Stimulated activated CD4-positive, alpha-beta T cell treated with anti-CD3 and anti-CD28 coated beads, Interleukin-15, amount 100 ng/mL, for 1 hour (primary cell): ENCODE results near the gene LRRC61.
"Not testable (repeated sequence)": the region's sequence is repeated elsewhere in the genome, so short reads cannot be mapped to it uniquely, and the experiment has no call there.

Source experiments
- DNase-seq, 2 donors: peaks; one replicate each; pipeline ENCODE4 v3.0.0-alpha.2; 2020; ENCODE audit warnings: low read depth in 1 of 2, low spot score in 1 of 2

Gene LRRC61, protein sequence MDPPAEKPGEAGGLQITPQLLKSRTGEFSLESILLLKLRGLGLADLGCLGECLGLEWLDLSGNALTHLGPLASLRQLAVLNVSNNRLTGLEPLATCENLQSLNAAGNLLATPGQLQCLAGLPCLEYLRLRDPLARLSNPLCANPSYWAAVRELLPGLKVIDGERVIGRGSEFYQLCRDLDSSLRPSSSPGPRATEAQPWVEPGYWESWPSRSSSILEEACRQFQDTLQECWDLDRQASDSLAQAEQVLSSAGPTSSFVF

DNA sequence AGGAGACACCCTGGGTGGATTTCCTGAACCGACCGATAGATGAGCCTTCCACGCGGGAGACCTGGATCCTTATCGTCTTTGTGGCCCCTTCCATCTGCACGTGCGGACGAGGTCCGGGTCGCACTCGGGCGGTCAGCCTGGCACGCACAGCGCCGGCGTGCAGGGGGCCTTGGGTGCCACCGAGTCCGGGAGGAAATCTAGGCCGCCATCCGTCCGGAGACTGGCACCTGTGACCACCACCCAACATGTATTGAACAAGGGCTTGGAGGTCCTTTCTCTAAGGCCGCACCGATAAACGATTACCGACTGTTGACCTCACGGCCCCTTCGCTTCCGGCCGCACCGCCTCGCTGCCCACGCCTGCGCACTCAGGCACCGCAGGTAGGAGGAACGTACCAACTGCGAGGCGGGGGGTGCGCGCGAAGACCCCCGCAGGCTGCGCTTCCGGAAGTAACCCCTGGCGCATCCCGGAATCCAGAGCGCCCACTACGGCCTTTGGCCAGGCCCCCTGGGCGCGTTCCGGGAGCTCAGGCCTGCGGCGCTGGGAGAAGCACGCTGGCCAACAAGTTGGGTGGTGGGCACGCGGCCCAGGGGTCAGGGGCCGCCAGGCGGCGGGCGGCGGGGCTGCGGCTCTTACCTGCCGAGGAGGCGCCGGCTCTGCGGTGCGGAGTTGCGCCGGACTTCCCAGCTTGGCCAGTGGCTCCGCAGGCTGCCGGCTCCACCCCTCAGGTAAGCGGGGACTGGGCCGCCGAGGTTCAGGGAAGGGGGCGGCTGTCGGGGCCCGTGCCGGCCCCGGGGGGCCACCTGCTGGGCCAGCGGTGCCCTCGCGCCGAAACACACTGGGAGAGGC lies at the start of gene LRRC61, which contains the start of gene ACTR3C:
LRRC61 (plus strand) TSS at position 523 of the 849 bp plus-strand sequence. CDS start 13,507 bp downstream, outside the sequence.
ACTR3C (minus strand) TSS at position 713 of the 849 bp plus-strand sequence. CDS start 28,249 bp downstream, outside the sequence.
- peak; percentile 21 to 43 for DNase-seq

DNA sequence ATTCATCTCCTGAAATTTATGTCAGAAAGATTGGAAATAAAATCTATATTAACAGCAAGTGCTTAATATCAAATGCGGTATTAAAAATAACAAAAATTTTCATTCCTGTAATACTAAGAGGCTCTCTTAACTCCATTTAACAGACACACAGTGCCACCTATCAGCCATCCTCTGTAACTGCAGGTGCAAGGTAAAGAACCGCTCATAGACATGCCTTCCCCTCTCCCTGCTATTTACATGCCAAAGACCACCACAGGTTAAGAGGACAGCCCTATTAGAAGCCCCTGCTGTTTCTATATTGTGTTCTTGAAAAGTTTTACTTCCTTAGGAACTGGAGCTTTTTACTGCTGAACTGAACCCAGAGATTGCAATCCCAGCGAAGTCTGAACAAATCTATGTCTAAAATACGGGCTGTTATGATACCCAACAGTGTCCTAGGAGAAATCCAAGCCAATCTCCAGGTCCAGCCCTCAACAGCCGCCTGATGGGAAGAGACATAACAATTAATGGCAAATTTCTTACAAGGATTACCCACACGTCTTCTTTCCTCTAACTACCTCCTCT lies 46.9 kb upstream of the LRRC61 start:
- not testable (repeated sequence) for DNase-seq

DNA sequence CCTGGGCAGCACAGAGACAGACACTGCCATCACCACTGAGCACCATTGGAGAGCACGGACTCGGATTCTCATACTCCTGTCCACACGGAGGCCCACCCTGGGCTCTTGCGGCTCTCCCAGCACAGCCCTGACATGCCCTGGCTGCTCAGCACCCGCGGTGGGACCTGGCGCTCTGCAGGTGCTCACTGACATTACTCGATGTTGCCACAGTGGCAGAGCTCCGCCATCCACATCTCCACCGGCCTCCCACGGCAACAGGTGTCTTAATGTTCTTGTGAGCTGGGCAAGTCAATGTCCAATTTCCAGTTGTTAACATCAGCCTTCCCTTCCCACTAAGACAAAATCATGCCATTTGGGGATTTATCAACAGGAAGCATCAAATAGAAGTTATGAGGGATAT lies 44.8 kb upstream of the LRRC61 start:
- DNase-seq = not testable (repeated sequence)

DNA sequence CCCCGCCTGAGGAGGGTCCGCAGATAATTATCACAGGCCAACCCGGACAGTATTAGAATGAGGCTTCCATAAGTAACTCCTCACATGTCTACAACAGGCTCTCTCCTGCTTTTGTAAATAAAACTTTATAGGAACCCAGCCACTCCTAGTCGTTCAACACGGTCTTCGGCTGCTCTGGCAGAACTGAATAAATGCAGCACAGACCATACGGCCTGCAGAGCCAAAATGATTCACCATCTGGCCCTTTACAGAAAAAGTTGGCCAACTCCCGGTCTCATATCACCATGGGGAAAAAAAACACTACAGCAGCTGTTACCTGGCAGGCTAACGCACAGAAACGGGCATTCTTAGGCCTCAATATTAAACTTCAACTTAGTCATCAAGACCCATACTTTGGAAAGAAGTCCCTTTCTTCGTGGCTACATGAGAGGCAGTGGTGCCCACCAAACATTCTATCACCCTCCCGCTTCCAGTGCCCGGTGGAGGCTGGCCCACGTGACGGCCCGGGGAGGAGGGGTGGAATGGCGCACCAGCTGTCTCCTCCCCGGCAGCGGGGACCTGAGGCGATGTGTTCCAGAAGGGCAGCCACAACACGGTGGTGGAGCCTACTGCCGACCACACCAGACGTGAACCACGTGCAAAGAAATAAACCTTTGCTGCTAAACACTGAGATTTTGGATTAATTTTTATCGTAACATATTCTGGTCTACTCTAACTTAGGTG lies 41.3 kb upstream of the LRRC61 start:
- not testable (repeated sequence) for DNase-seq

DNA sequence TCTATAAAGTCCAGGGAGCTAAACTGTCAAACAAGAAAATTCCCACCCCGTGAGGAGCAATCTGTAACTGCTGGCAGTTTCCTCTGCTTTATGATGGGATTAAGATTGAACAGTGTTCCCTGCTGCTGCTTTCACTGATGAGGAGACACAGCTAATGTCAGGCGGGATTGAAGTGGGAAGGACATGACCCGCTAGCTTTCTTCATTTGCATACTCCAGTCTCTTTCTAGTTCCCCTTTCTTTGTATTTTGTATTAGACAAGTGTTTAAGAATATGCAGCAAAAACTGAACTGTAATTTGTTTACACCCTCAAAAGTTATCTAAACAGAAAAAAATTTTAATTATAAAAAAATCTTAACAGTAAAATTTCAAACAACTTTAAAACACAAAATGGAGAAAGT lies 40.0 kb upstream of the LRRC61 start:
- not testable (repeated sequence) for DNase-seq

DNA sequence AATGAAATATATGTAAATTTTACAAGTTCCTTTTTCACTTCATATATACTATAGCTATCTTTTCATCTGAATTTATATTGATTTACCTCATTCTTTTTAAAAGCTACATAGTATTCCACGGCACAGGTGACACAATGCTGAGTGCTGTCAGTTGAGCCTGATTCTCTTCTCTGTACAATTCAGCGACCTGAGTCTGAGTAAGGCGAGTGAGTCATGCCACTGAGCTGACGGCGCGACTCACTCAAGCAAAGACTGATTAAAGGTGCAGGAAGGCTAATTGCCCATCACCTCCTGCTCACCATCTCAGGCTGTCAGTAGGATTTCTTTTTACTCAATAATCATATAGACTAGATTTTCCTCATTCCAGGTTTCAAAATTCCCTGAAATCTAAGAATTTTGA lies 39.5 kb upstream of the LRRC61 start:
- not testable (repeated sequence) for DNase-seq

DNA sequence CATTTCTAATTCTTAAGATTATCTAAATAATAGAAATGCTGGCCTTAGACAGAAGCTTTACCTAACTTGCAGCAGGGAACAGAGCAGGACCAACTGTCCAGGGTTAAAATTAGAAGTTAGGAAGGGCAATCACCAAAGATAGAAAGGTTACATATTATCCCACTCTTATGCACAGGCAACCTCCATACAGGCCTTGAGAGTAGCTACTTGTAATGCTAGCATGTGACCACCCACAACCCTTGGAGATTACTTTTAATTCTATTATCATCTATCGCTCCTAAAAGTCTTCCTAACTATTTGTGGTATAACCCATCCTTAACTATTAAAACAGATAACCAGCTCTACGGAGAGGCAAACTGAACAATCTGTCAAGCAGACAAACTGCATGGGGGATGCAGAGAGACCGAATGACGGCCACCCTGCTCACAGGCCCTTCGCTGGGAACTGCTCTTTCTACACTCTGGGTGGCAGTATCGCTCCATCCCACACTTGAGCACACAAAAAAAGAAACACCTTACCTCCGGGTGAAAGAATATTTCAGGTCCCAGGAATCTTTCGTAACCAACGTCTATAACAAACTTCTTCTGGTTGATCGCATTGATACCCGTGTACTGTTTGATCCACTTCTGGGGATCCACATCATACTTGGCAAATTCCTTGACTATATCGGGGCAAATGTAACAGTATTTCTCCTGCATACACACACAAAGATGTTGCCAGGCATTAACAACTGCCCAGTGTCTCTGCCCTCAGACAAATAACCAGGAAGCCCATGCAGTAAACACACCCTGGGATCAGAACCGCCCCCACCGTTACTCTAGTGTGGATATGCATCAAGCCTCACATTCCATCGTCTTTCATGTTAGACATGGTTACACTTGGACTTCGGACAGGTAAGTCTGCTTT lies 37.1 kb upstream of the LRRC61 start:
- peak in 1 of 2 donors; percentile 1 for DNase-seq

DNA sequence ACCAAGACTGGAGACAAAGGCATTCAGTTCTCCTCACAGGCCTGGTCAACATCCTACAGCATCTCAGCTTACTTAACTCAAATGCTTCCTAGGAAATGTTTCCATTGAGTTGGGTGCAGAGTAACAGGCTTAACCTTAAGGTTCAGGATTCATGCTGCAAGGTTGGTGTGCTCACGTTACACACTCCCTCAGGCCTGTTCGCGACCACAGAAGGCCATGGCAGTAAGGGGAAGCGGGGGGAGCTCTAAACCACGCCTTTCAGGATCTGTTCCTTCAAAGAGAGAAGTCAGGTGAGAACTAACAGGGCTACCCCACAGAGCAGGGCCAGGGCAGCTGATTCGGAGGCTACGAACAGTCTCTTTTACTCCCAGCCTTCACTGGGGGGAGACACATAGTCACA lies 35.3 kb upstream of the LRRC61 start:
- DNase-seq = not testable (repeated sequence)

DNA sequence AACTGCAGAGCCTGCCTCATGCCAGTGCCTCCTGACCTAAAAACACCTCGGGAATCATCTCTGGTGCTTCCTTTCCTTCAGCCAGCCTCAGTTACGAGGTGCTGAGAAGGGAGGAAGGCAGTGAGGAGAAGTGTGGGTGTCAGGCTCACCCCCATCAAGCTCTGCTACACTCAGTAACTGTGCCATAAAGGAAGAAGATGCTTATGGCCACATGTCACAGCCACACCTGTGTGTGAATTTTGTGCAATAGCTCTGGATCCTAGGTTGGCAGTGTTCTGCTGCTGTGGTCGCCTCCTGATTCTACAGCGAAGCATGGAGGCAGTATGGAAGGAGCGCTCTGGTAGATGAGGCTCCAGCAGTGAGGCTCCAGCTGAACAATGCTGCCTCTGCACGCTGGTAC lies 34.3 kb upstream of the LRRC61 start:
- not testable (repeated sequence) for DNase-seq

DNA sequence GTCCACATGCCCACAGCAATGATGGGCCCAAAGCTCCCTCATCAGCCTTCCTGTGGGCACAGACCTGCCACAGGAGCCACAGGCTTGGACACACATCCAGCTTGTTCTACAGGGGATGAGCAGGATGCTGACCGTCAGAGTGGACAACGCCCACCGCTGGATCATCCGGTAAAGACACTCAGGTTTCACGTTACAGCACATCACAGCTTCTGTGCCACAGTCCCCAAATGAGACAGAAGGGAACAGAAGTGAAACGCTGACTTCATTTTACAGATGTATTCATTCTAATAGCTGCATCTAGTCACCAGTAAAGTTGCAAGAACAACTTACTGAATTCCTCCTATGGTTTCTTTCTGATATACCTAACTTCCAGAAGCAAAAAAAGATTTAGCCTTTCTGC lies 32.8 kb upstream of the LRRC61 start:
- DNase-seq = not testable (repeated sequence)

DNA sequence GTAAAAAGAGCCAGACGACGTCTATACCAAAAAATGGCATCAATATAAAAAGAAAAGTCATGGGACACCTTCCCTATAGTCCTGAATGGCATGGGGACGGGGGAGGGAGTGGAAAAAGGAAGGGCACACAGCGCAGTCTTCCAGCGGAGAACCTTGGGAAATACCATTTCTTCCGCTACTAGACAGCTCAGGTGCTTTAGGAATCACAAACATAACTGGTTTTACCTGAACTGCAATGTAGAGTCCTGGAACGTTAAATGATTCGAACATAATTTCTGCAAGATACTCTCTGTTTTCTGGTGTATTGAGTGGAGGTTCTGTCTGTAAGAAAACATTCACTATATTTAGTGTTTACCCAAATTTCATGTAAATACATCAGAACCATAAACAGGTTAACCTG lies 28.1 kb upstream of the LRRC61 start:
- not testable (repeated sequence) for DNase-seq

DNA sequence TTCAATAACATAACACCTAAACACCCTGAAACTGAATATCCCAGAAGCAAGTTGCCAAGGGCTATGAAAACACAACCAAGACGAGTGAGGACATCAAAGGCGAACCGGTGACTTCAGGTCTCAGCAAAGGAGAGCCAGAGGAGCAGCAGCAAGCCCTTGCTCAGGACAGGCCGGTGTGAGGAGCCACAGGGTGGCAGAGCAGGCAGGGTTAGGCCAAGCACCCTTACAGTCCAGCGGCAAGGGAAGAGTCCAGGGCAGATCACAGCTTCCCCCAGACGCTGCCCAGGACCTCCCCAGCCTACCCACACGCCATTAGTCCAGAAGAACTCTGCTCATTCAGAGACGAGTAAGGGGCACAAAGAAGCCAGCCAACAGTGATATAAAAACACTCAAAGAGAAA lies 27.5 kb upstream of the LRRC61 start:
- not testable (repeated sequence) for DNase-seq

DNA sequence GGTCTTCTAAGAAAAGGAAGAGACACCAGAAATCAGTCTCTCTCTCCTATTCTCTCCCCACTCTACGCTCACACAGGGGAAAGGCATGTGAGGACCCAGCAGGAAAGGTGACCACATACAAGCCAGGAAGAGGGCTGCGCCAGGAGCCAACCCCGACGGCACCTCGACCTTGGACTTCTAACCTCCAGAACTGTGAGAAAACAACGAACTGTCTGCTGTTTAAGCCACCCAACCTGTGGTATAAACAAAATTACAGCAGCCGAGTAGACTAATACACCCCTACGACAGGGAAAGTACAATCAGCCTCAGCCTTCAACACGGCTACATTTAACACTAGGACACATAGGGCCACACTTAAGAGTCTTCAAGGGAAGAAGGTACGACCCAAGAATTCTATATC lies 26.4 kb upstream of the LRRC61 start:
- not testable (repeated sequence) for DNase-seq

DNA sequence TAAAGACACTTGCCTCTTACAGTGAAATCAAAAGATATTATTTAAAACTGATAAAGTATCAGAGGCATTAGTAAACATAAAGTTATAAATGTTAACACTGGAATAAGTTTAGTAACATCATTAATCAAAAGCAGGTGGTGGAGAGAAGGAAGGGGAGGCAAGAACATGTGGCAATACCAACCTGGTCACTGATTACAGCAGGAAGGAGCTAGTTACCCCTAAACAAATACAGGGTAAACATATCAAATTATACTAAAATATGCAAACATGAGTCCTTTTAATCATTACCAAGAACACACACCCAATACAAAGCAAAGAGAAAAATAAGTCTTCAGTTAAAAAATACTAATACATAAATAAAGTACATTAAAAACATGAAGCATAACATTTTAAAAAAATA lies 25.2 kb upstream of the LRRC61 start:
- not testable (repeated sequence) for DNase-seq

DNA sequence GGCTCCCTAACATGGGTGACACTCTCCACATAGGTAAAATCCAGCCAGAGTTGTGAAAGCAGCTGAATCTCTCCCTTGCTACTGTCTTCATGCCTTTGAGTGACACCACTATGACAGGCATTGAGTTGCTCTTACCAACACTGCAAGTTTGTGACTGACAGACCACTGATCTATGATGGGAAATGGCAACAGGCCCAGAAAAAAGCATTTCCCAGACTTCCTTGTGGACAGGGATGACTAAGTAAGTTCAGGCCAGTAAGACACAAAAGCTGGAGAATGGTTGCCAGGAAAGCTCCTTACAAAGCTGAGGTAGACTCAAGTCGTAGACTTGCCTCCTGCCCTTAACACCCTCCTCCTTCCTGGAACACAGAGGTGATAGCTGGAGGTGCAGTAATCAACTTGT lies 20.2 kb upstream of the LRRC61 start:
- DNase-seq = not testable (repeated sequence)

DNA sequence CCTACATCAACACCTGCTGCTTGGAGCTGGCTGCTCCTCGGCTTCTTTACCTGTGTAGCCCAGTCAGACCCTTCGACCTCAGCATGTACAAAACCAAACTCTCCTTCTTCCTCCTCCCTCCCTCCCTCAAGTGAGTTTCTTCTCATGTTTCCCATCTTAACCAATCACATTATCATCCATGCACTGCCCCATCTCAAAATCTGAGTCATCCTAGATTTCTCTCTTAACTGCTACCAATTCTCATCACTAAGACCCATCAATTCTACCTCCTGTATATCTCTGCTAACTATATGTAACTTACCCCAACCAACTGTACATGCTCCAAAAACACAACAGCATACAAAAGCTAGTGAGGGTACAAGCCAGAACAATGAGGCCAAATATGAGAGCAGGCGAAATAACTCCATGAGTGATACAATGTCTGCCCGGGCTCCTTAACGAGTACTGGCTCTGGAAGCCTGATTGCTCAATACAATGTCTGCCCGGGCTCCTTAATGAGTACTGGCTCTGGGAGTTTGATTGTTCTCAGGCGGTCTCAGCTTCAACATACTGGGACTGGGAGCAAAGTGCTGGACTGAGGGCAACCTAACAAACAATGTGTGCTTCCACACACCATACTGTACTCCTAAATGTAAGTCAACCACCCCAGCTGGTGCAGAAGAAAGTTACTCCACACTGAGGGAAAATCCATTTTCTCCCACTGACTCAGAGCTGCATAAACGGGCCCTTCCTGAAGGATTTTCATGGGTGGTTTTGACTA lies 18.5 kb upstream of the LRRC61 start:
- DNase-seq = not testable (repeated sequence)

DNA sequence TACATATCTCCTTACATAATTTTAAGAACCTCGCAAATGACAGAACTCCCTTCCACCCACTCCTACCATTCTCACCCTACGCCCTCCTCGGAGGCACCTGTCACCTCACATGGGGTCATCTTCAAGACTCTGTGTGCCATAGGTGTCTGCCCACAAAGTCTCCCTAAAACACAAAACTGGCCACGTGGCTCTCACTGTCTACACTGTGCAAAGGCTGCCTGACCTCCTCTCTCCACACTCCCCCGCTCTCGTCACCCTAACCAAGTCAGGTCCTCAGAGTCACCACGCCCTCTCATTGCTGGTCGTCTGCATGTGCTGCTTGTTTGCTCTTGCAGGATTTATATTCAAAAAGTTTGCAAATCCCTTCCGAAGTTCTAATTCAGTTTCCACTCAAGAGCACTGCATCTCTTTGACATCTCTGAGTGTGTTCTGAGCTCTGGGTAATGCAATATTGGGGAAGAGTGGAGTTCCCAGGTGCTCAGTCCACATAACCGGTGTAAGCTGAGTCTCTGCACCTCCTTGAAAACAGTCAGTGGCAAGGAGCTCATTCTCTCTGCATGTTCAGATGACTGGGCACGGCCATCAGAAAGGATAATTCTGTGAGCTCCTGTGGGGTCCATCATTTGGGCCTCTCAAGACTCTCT lies 17.8 kb upstream of the LRRC61 start:
- DNase-seq = not testable (repeated sequence)

DNA sequence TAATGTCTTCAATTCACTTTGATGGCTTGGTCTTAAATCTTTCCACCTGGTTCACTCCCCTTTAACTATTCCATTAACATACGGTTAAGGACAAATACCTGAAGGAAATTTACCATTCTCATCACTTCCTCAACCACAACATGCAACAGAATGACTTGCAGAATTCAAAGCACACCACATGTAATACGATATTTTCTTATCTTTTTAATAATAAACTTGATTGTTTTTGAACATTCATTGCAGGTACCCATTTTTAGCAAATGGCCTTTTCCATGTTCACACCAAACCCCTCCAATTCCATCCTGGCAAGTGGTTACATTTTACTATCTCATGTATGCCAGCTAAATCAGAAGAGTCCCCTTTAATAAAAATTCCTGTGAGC lies 17.3 kb upstream of the LRRC61 start:
- not testable (repeated sequence) for DNase-seq

DNA sequence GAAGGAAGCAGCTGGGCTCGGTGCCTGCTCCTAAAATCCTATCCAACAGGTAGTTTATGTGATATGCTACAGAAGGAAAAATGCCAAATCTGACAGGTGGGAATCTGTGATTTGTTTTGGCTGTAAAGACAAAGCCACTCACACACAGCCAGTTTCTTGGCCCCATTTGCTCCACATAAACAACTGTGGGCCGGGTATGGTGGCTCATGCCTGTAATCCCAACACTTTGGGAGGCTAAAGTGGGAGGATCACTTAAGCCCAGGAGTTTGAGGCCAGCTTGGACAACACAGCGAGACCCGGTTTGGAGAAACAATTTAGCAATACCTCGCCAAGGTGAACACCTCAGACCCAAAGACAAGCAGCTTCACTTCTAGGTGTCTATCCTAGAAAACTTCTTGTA lies 16.8 kb upstream of the LRRC61 start:
- not testable (repeated sequence) for DNase-seq
